Liver (tissue), 9 donors: ENCODE data around the gene TPST1. TPM values are rescaled to one million over a fixed set of nuclear protein-coding genes. Genes with fewer than 3 reads are reported as not detected.
A peak's percentile ranks its signal among the peaks of the same experiment; 100 is the strongest.
"Not testable (repeated sequence)": the region's sequence is repeated elsewhere in the genome, so short reads cannot be mapped to it uniquely, and the experiment has no call there.

Experiments
- DNase-seq: peaks from one replicate; pipeline ENCODE4 v3.0.0-alpha.2; 2017; ENCODE audit warnings: low spot score
- H3K27ac ChIP-seq, 2 donors: one replicate each; pipeline ENCODE4 v1.7.0; 2013; ENCODE audit warnings: inconsistent platforms in 2 of 2, low read length in 2 of 2, control low read depth in 1 of 2, low read depth in 1 of 2, mild to moderate bottlenecking in 1 of 2
- H3K27me3 ChIP-seq, 4 donors: one replicate each; pipeline versions ENCODE4 v1.6.1 to v1.7.0; 2013; ENCODE audit warnings: low read length in 3 of 4, inconsistent platforms in 1 of 4, mild to moderate bottlenecking in 1 of 4, moderate library complexity in 1 of 4; ENCODE audit not compliant: control insufficient read depth in 4 of 4, insufficient read depth in 4 of 4
- H3K36me3 ChIP-seq, 4 donors: one replicate each; pipeline versions ENCODE4 v1.6.1 to v1.7.0; 2013; ENCODE audit warnings: low read length in 3 of 4, mild to moderate bottlenecking in 3 of 4, low read depth in 1 of 4, moderate library complexity in 1 of 4; ENCODE audit not compliant: control insufficient read depth in 4 of 4, insufficient read depth in 3 of 4
- H3K4me1 ChIP-seq, 4 donors: one replicate each; pipeline versions ENCODE4 v1.6.1 to v1.7.0; 2013; ENCODE audit warnings: low read length in 3 of 4, mild to moderate bottlenecking in 3 of 4, moderate library complexity in 1 of 4; ENCODE audit not compliant: control insufficient read depth in 4 of 4, insufficient read depth in 4 of 4
- H3K4me3 ChIP-seq, 3 donors: one replicate each; pipeline versions ENCODE4 v1.6.1 to v1.7.0; 2013; ENCODE audit warnings: low read length in 3 of 3, control low read depth in 1 of 3, low read depth in 1 of 3, mild to moderate bottlenecking in 1 of 3
- H3K9ac ChIP-seq, 2 donors: one replicate each; pipeline ENCODE4 v1.7.0; 2013; ENCODE audit warnings: low read length in 2 of 2, mild to moderate bottlenecking in 2 of 2, moderate library complexity in 2 of 2, control low read depth in 1 of 2, low read depth in 1 of 2
- H3K9me3 ChIP-seq, 4 donors: one replicate each; pipeline versions ENCODE4 v1.6.1 to v1.7.0; 2013; ENCODE audit warnings: low read length in 3 of 4; ENCODE audit not compliant: control insufficient read depth in 4 of 4
- ATF3 ChIP-seq: IDR thresholded peaks from 2 replicates; pipeline ENCODE4 v1.6.1; 2016; ENCODE audit warnings: antibody characterized with exemption
- CTCF ChIP-seq: fragments of 150-350 bp; IDR thresholded peaks from 2 replicates; pipeline ENCODE4 v1.5.1; 2017; ENCODE audit warnings: improper control_type of control experiment, low read depth, low read length; ENCODE audit not compliant: missing input control
- EGR1 ChIP-seq, 2 donors: IDR thresholded peaks; 2 replicates each; pipeline ENCODE4 v1.6.1; 2016 to 2018; ENCODE audit warnings: antibody characterized with exemption in 2 of 2, low read depth in 2 of 2
- FOXA1 ChIP-seq: IDR thresholded peaks from 2 replicates; pipeline ENCODE4 v1.6.1; 2016; ENCODE audit warnings: antibody characterized with exemption
- FOXA2 ChIP-seq: IDR thresholded peaks from 2 replicates; pipeline ENCODE4 v1.6.1; 2016; ENCODE audit warnings: antibody characterized with exemption
- GABPA ChIP-seq, 2 donors: IDR thresholded peaks in 1 of 2; conservative IDR thresholded peaks in 1 of 2; 2 replicates each; pipeline ENCODE4 v1.6.1; 2016; ENCODE audit warnings: antibody characterized with exemption in 2 of 2, mild to moderate bottlenecking in 1 of 2, moderate library complexity in 1 of 2
- HNF4A ChIP-seq, 2 donors: conservative IDR thresholded peaks; 2 replicates each; pipeline ENCODE4 v1.6.1; 2016; ENCODE audit warnings: antibody characterized with exemption in 2 of 2, mild to moderate bottlenecking in 2 of 2
- HNF4G ChIP-seq: IDR thresholded peaks from 2 replicates; pipeline ENCODE4 v1.6.1; 2016; ENCODE audit warnings: antibody characterized with exemption
- JUND ChIP-seq, 2 donors: IDR thresholded peaks; 2 replicates each; pipeline ENCODE4 v1.6.1; 2016; ENCODE audit warnings: antibody characterized with exemption in 2 of 2
- MAX ChIP-seq: IDR thresholded peaks from 2 replicates; pipeline ENCODE4 v1.6.1; 2016; ENCODE audit warnings: antibody characterized with exemption
- NR2F2 ChIP-seq: IDR thresholded peaks from 2 replicates; pipeline ENCODE4 v1.6.1; 2016; ENCODE audit warnings: antibody characterized with exemption
- RAD21 ChIP-seq, 2 donors: IDR thresholded peaks; 2 replicates each; pipeline ENCODE4 v1.6.1; 2016; ENCODE audit warnings: antibody characterized with exemption in 2 of 2, mild to moderate bottlenecking in 2 of 2
- RXRA ChIP-seq, 2 donors: IDR thresholded peaks; 2 replicates each; pipeline ENCODE4 v1.6.1; 2017 to 2018; ENCODE audit warnings: antibody characterized with exemption in 2 of 2, mild to moderate bottlenecking in 1 of 2
- SP1 ChIP-seq: IDR thresholded peaks from 2 replicates; pipeline ENCODE4 v1.6.1; 2018; ENCODE audit warnings: antibody characterized with exemption, mild to moderate bottlenecking
- TAF1 ChIP-seq: conservative IDR thresholded peaks from 2 replicates; pipeline ENCODE4 v1.6.1; 2016; ENCODE audit warnings: antibody characterized with exemption, mild to moderate bottlenecking
- YY1 ChIP-seq: IDR thresholded peaks from 2 replicates; pipeline ENCODE4 v1.6.1; 2016; ENCODE audit warnings: antibody characterized with exemption, mild to moderate bottlenecking
- ZBTB33 ChIP-seq: IDR thresholded peaks from 2 replicates; pipeline ENCODE4 v1.6.1; 2016; ENCODE audit warnings: antibody characterized with exemption
- WGBS: extraction: QIAGEN DNeasy Blood & Tissue Kit; methylation state at CpG from one replicate; pipeline ENCODE4 v1.1.7; 2013; 5-methylcytosine and 5-hydroxymethylcytosine counted together
- polyA plus RNA-seq, 2 donors: library from polyadenylated mRNA; stranded (reverse) in 1 of 2; unstranded in 1 of 2; fragments of 200-250 nt in 1 of 2; fragments of >200 nt in 1 of 2; fragmentation: Nextera tagmentation in 1 of 2; extraction: Ambion mirVana in 1 of 2; gene quantifications; one replicate each; pipeline versions ENCODE4 v1.2.1 to v1.2.3, GENCODE V29; 2013 to 2015
- total RNA-seq, 2 donors: library from RNA; depleted of rRNA; stranded (reverse); fragments of >200 nt; gene quantifications; one replicate each; pipeline ENCODE4 v1.2.3, GENCODE V29; 2014
- TF ChIP-seq, protein P1 (sequence below): IDR thresholded peaks from 2 replicates; pipeline ENCODE4 v1.6.1; 2016; ENCODE audit warnings: antibody characterized with exemption, mild to moderate bottlenecking
- donor health status: healthy.
- donor health status: healthy.
- donor health status: healthy.
- donor health status: healthy.
- donor health status: healthy.

The TPST1 gene
- total RNA-seq, result 10 to 100 TPM; 26.8 to 62.5 TPM
- 10 to 100 TPM; 23.8 to 24.7 TPM for polyA plus RNA-seq

- Histone ChIP-seq H3K9me3 (no peaks in the 10 kb centered on the region), H3K36me3 (peaks cover 0 to 2% (median 0%) of the 10 kb centered on the region in 4 donors), H3K27me3 (no peaks in the 10 kb centered on the region), H3K9ac (peak within 1 kb of the TSS; percentile 75 to 84), H3K27ac (peak within 1 kb of the TSS; percentile 91), H3K4me3 (peak within 1 kb of the TSS; percentile 81 to 98 (median 84)), H3K4me1 (peaks cover 0 to 26% (median 3%) of the 10 kb centered on the region in 4 donors)
- under 1% methylated on average over 90 of the region's 90 CpGs for WGBS
- peak; percentile 88 for DNase-seq
- TF ChIP-seq JUND (IDR thresholded peaks at IDR 0.05), result no peak
- peak; percentile 49 to 75 for TF ChIP-seq RAD21 (IDR thresholded peaks at IDR 0.05)
- no peak for TF ChIP-seq FOXA1
- no peak for TF ChIP-seq ATF3
- peak; percentile 64 for TF ChIP-seq YY1
- peak; percentile 91 for TF ChIP-seq SP1
- TF ChIP-seq TAF1, result peak; percentile 89
- TF ChIP-seq HNF4A (conservative IDR thresholded peaks at IDR 0.05), result peak in 1 of 2 donors; percentile 10
- TF ChIP-seq GABPA (IDR thresholded peaks at IDR 0.05 in 1 of 2, conservative IDR thresholded peaks at IDR 0.05 in 1 of 2), result no peak
- TF ChIP-seq CTCF, result peak; percentile 54
- no peak for TF ChIP-seq MAX
- no peak for TF ChIP-seq FOXA2
- TF ChIP-seq, protein P1, sequence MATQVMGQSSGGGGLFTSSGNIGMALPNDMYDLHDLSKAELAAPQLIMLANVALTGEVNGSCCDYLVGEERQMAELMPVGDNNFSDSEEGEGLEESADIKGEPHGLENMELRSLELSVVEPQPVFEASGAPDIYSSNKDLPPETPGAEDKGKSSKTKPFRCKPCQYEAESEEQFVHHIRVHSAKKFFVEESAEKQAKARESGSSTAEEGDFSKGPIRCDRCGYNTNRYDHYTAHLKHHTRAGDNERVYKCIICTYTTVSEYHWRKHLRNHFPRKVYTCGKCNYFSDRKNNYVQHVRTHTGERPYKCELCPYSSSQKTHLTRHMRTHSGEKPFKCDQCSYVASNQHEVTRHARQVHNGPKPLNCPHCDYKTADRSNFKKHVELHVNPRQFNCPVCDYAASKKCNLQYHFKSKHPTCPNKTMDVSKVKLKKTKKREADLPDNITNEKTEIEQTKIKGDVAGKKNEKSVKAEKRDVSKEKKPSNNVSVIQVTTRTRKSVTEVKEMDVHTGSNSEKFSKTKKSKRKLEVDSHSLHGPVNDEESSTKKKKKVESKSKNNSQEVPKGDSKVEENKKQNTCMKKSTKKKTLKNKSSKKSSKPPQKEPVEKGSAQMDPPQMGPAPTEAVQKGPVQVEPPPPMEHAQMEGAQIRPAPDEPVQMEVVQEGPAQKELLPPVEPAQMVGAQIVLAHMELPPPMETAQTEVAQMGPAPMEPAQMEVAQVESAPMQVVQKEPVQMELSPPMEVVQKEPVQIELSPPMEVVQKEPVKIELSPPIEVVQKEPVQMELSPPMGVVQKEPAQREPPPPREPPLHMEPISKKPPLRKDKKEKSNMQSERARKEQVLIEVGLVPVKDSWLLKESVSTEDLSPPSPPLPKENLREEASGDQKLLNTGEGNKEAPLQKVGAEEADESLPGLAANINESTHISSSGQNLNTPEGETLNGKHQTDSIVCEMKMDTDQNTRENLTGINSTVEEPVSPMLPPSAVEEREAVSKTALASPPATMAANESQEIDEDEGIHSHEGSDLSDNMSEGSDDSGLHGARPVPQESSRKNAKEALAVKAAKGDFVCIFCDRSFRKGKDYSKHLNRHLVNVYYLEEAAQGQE, result peak; percentile 82
- TF ChIP-seq HNF4G, result no peak
- TF ChIP-seq EGR1 (IDR thresholded peaks at IDR 0.05; ENCODE audit: low read depth in 2 of 2), result no peak
- no peak for TF ChIP-seq RXRA (IDR thresholded peaks at IDR 0.05)
- no peak for TF ChIP-seq NR2F2
- TF ChIP-seq ZBTB33, result no peak
Measured at GRCh38 chr7:66204822-66205740, at the start of gene TPST1. Gene TPST1, plus strand, starts transcription at chr7:66205334. Its CDS starts 35,092 bp downstream, at chr7:66240426.

DNA sequence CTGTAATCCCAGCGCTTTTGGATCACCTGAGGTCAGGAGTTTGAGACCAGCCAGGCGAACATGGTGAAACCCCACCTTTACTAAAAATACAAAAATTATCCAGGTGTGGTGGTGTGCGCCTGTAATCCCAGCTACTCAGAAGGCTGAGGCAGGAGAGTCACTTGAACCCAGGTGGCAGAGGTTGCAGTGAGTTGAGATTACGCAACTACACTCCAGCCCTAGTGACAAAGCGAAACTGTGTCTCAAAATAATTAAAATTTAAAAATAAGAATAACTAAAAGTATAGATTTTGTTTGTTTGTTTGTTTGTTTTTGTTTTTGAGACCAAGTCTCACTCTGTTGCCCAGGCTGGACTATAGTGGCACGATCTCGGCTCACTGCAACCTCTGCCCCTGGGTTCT, 49.1 kb upstream of the TPST1 start:
- H3K27ac ChIP-seq, H3K27me3 ChIP-seq, H3K4me3 ChIP-seq, H3K9me3 ChIP-seq, H3K9ac ChIP-seq, DNase-seq: not testable (repeated sequence)
- Histone ChIP-seq H3K36me3 (peaks cover 3 to 37% (median 20%) of the 10 kb centered on the region in 4 donors), H3K4me1 (peaks cover 4 to 13% (median 9%) of the 10 kb centered on the region in 4 donors)
- WGBS, result 94% methylated on average over 7 of the region's 7 CpGs
